Astrocyte (in vitro differentiated cells and primary cell): ENCODE data around the gene ADAMTS19.

Experiments used
- EZH2 ChIP-seq: IDR thresholded peaks from 2 replicates; pipeline ENCODE4 v1.6.1; 2012; ENCODE audit warnings: mild to moderate bottlenecking, low read length, inconsistent platforms; ENCODE audit not compliant: insufficient read depth
- TF ChIP-seq, protein P1 (sequence below): IDR thresholded peaks from 2 replicates; pipeline ENCODE4 v1.5.1; 2011; ENCODE audit warnings: low read depth, mild to moderate bottlenecking, inconsistent platforms, low read length, moderate library complexity; ENCODE audit not compliant: insufficient read depth

DNA sequence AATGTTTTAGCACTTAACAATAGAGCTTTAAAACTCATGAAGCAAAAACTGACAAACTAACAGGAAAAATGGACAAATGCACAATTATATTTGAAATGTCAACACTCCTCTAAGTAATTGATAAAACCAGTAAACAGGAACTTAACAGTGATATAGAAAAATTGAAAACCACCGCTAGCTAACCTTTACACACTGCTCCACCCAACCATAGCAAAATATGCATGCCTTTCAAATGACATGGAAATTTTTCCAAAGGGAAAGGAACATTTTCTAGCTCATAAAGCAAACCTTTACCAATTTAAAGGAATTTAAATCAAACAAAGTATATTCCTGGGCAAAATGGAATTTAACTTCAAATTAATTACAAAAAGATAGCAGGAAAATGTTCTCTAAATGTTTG, 109.2 kb downstream of the ADAMTS19 start:
- TF ChIP-seq, protein P1, sequence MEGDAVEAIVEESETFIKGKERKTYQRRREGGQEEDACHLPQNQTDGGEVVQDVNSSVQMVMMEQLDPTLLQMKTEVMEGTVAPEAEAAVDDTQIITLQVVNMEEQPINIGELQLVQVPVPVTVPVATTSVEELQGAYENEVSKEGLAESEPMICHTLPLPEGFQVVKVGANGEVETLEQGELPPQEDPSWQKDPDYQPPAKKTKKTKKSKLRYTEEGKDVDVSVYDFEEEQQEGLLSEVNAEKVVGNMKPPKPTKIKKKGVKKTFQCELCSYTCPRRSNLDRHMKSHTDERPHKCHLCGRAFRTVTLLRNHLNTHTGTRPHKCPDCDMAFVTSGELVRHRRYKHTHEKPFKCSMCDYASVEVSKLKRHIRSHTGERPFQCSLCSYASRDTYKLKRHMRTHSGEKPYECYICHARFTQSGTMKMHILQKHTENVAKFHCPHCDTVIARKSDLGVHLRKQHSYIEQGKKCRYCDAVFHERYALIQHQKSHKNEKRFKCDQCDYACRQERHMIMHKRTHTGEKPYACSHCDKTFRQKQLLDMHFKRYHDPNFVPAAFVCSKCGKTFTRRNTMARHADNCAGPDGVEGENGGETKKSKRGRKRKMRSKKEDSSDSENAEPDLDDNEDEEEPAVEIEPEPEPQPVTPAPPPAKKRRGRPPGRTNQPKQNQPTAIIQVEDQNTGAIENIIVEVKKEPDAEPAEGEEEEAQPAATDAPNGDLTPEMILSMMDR = no peak
- TF ChIP-seq EZH2 = no peak
